ENCODE measurements around the gene SMKR1.

SMKR1 gene

GRCh38 chr7:129553899-129554461 lies 51.6 kb downstream of the SMKR1 start:
- no peaks in the 10 kb centered on the region for H3K9me3 ChIP-seq (ENCODE audit: insufficient read depth, low read depth, low read length)
- no peaks in the 10 kb centered on the region for H3K27me3 ChIP-seq (ENCODE audit: insufficient read depth, low read length)
- peaks cover 6% of the 10 kb centered on the region; the same call in 1 of the 2 replicates for H3K4me1 ChIP-seq (ENCODE audit: insufficient read depth, low read length)
- H3K9ac ChIP-seq (ENCODE audit: low read depth, low read length): no peak overlapping the region
- H3K4me3 ChIP-seq (ENCODE audit: low read length): no peak overlapping the region
- H3K27ac ChIP-seq (ENCODE audit: low read depth, low read length): no peak overlapping the region
- H3K36me3 ChIP-seq (ENCODE audit: insufficient read depth, low read length): no peaks in the 10 kb centered on the region
- WGBS: 94% methylated on average over 13 of the region's 13 CpGs

GRCh38 chr7:129556607-129557133 lies 54.3 kb downstream of the SMKR1 start:
- Histone ChIP-seq H3K27me3 (ENCODE audit: insufficient read depth, low read length) (no peaks in the 10 kb centered on the region), H3K4me3 (ENCODE audit: low read length) (no peak overlapping the region), H3K4me1 (ENCODE audit: insufficient read depth, low read length) (peaks cover 12% of the 10 kb centered on the region), H3K36me3 (ENCODE audit: insufficient read depth, low read length) (no peaks in the 10 kb centered on the region), H3K27ac (ENCODE audit: low read depth, low read length) (no peak overlapping the region), H3K9ac (ENCODE audit: low read depth, low read length) (no peak overlapping the region), H3K9me3 (ENCODE audit: insufficient read depth, low read depth, low read length) (no peaks in the 10 kb centered on the region)
- 53% methylated on average over 8 of the region's 8 CpGs for WGBS

GRCh38 chr7:129557686-129558481 lies 55.6 kb downstream of the SMKR1 start:
- H3K9me3 ChIP-seq (ENCODE audit: insufficient read depth, low read depth, low read length): no peaks in the 10 kb centered on the region
- no peaks in the 10 kb centered on the region for H3K27me3 ChIP-seq (ENCODE audit: insufficient read depth, low read length)
- 30% methylated on average over 10 of the region's 11 CpGs for WGBS
- H3K4me3 ChIP-seq (ENCODE audit: low read length): no peak overlapping the region
- H3K4me1 ChIP-seq (ENCODE audit: insufficient read depth, low read length): peaks cover 14% of the 10 kb centered on the region
- H3K9ac ChIP-seq (ENCODE audit: low read depth, low read length): no peak overlapping the region
- no peak overlapping the region for H3K27ac ChIP-seq (ENCODE audit: low read depth, low read length)
- no peaks in the 10 kb centered on the region for H3K36me3 ChIP-seq (ENCODE audit: insufficient read depth, low read length)

GRCh38 chr7:129559564-129559963 lies 57.2 kb downstream of the SMKR1 start:
- Histone ChIP-seq H3K27ac (ENCODE audit: low read depth, low read length) (no peak overlapping the region), H3K9ac (ENCODE audit: low read depth, low read length) (no peak overlapping the region), H3K4me3 (ENCODE audit: low read length) (no peak overlapping the region), H3K27me3 (ENCODE audit: insufficient read depth, low read length) (no peaks in the 10 kb centered on the region), H3K4me1 (ENCODE audit: insufficient read depth, low read length) (peaks cover 14% of the 10 kb centered on the region), H3K9me3 (ENCODE audit: insufficient read depth, low read depth, low read length) (no peaks in the 10 kb centered on the region), H3K36me3 (ENCODE audit: insufficient read depth, low read length) (no peaks in the 10 kb centered on the region)
- 75% methylated on average over 8 of the region's 8 CpGs for WGBS

- WGBS: 77% methylated on average over 5 of the region's 5 CpGs
- Histone ChIP-seq H3K4me1 (ENCODE audit: insufficient read depth, low read length) (peaks cover 14% of the 10 kb centered on the region), H3K9me3 (ENCODE audit: insufficient read depth, low read depth, low read length) (no peaks in the 10 kb centered on the region), H3K36me3 (ENCODE audit: insufficient read depth, low read length) (no peaks in the 10 kb centered on the region), H3K27me3 (ENCODE audit: insufficient read depth, low read length) (no peaks in the 10 kb centered on the region), H3K27ac (ENCODE audit: low read depth, low read length) (no peak overlapping the region), H3K9ac (ENCODE audit: low read depth, low read length) (no peak overlapping the region), H3K4me3 (ENCODE audit: low read length) (no peak overlapping the region)
Observed at GRCh38 chr7:129560831-129561230, 58.5 kb downstream of the SMKR1 start.

- Histone ChIP-seq H3K27me3 (ENCODE audit: insufficient read depth, low read length) (no peaks in the 10 kb centered on the region), H3K36me3 (ENCODE audit: insufficient read depth, low read length) (no peaks in the 10 kb centered on the region), H3K4me1 (ENCODE audit: insufficient read depth, low read length) (peaks cover 14% of the 10 kb centered on the region), H3K4me3 (ENCODE audit: low read length) (no peak overlapping the region), H3K9ac (ENCODE audit: low read depth, low read length) (no peak overlapping the region), H3K27ac (ENCODE audit: low read depth, low read length) (no peak overlapping the region), H3K9me3 (ENCODE audit: insufficient read depth, low read depth, low read length) (no peaks in the 10 kb centered on the region)
- 59% methylated on average over 12 of the region's 12 CpGs for WGBS
Observed at GRCh38 chr7:129561677-129562359, 59.5 kb downstream of the SMKR1 start.

All from HUES64 (cell line).